Measurements from ENCODE around the gene HOXD11.

DNA sequence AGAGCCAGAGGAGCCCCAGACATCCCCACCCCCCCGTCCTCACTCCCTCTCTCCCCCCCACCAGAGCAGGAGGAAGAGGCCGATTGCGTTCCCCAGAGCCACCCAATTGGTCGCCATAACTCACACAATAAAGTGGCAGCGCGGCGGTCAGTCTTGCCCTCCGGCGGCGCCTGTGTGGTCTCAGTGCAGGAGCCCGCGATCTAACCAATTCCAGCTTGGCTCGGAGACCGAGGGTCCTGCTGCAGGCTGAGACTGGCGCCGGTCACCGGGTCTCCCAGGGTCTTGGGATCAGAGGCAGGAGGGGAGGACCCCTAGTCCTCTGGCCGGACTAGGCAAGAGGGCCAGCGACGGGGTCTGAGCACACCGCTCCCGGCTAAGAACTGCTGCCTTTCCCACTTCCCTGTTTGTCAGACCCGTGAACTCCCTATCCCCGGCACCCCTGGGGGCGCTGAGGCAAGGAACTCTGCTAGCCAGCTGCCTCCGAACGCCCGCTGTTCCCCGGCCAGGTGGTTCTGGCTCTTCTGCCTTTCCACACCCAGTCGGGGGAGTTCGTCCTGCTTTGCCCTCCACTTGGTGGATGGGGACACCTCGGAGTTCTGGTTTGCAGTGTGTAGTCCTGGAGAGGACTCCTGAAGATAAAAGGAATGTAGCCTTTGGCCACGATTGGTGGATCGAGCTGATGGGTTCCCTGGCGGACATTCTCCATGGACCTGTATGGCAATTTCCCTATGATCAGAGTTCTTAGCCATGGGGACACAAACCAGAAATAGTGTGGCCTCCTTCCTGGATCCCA lies 8.5 kb upstream of the HOXD11 start:
- TF ChIP-seq KAT8 (IDR thresholded peaks at IDR 0.05; ENCODE audit: low read depth) (no peak), ZFP1 (CRISPR knock-in tag; IDR thresholded peaks at IDR 0.05) (no peak), POLR2AphosphoS5 (IDR thresholded peaks at IDR 0.05; ENCODE audit: control insufficient read depth, insufficient read depth, low read depth, low read length) (no peak)
- TF ChIP-seq, protein P1, sequence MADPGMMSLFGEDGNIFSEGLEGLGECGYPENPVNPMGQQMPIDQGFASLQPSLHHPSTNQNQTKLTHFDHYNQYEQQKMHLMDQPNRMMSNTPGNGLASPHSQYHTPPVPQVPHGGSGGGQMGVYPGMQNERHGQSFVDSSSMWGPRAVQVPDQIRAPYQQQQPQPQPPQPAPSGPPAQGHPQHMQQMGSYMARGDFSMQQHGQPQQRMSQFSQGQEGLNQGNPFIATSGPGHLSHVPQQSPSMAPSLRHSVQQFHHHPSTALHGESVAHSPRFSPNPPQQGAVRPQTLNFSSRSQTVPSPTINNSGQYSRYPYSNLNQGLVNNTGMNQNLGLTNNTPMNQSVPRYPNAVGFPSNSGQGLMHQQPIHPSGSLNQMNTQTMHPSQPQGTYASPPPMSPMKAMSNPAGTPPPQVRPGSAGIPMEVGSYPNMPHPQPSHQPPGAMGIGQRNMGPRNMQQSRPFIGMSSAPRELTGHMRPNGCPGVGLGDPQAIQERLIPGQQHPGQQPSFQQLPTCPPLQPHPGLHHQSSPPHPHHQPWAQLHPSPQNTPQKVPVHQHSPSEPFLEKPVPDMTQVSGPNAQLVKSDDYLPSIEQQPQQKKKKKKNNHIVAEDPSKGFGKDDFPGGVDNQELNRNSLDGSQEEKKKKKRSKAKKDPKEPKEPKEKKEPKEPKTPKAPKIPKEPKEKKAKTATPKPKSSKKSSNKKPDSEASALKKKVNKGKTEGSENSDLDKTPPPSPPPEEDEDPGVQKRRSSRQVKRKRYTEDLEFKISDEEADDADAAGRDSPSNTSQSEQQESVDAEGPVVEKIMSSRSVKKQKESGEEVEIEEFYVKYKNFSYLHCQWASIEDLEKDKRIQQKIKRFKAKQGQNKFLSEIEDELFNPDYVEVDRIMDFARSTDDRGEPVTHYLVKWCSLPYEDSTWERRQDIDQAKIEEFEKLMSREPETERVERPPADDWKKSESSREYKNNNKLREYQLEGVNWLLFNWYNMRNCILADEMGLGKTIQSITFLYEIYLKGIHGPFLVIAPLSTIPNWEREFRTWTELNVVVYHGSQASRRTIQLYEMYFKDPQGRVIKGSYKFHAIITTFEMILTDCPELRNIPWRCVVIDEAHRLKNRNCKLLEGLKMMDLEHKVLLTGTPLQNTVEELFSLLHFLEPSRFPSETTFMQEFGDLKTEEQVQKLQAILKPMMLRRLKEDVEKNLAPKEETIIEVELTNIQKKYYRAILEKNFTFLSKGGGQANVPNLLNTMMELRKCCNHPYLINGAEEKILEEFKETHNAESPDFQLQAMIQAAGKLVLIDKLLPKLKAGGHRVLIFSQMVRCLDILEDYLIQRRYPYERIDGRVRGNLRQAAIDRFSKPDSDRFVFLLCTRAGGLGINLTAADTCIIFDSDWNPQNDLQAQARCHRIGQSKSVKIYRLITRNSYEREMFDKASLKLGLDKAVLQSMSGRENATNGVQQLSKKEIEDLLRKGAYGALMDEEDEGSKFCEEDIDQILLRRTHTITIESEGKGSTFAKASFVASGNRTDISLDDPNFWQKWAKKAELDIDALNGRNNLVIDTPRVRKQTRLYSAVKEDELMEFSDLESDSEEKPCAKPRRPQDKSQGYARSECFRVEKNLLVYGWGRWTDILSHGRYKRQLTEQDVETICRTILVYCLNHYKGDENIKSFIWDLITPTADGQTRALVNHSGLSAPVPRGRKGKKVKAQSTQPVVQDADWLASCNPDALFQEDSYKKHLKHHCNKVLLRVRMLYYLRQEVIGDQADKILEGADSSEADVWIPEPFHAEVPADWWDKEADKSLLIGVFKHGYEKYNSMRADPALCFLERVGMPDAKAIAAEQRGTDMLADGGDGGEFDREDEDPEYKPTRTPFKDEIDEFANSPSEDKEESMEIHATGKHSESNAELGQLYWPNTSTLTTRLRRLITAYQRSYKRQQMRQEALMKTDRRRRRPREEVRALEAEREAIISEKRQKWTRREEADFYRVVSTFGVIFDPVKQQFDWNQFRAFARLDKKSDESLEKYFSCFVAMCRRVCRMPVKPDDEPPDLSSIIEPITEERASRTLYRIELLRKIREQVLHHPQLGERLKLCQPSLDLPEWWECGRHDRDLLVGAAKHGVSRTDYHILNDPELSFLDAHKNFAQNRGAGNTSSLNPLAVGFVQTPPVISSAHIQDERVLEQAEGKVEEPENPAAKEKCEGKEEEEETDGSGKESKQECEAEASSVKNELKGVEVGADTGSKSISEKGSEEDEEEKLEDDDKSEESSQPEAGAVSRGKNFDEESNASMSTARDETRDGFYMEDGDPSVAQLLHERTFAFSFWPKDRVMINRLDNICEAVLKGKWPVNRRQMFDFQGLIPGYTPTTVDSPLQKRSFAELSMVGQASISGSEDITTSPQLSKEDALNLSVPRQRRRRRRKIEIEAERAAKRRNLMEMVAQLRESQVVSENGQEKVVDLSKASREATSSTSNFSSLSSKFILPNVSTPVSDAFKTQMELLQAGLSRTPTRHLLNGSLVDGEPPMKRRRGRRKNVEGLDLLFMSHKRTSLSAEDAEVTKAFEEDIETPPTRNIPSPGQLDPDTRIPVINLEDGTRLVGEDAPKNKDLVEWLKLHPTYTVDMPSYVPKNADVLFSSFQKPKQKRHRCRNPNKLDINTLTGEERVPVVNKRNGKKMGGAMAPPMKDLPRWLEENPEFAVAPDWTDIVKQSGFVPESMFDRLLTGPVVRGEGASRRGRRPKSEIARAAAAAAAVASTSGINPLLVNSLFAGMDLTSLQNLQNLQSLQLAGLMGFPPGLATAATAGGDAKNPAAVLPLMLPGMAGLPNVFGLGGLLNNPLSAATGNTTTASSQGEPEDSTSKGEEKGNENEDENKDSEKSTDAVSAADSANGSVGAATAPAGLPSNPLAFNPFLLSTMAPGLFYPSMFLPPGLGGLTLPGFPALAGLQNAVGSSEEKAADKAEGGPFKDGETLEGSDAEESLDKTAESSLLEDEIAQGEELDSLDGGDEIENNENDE (IDR thresholded peaks at IDR 0.05; ENCODE audit: low read depth, low read length), result no peak

Data from K562 (cell line).